ENCODE data around the gene TYK2. TPM values are rescaled to one million over a fixed set of nuclear protein-coding genes. Genes with fewer than 3 reads are reported as not detected.
A peak's percentile ranks its signal among the peaks of the same experiment; 100 is the strongest.

The TYK2 gene
- total RNA-seq = 100 to 1,000 TPM; 102 to 175 TPM
- 100 to 1,000 TPM; 137 to 162 TPM for polyA plus RNA-seq
- long read RNA-seq, donor 1, full-length matches to known transcripts = 18 of 25 reads
- long read RNA-seq, donor 1, partial matches to known transcripts = 7 of 25 reads
- long read RNA-seq, donor 1, other reads (novel, unspliced or antisense) = 0 of 25 reads
- long read RNA-seq, donor 2, transcript TYK2-203 (2 exons, 350 nt) = major isoform, 13 of 14 reads
- long read RNA-seq, donor 2, partial matches to known transcripts = 0 of 14 reads
- long read RNA-seq, donor 2, other reads (novel, unspliced or antisense) = 0 of 14 reads
- long read RNA-seq, donor 3, transcript TYK2-203 (2 exons, 350 nt) = major isoform, 11 of 17 reads
- long read RNA-seq, donor 3, partial matches to known transcripts = 5 of 17 reads
- long read RNA-seq, donor 3, other reads (novel, unspliced or antisense) = 0 of 17 reads
- long read RNA-seq, donor 4, transcript TYK2-203 (2 exons, 350 nt) = major isoform, 12 of 13 reads
- long read RNA-seq, donor 4, partial matches to known transcripts = 0 of 13 reads
- long read RNA-seq, donor 4, other reads (novel, unspliced or antisense) = 0 of 13 reads
- long read RNA-seq, donor 5, full-length matches to known transcripts = 23 of 28 reads
- long read RNA-seq, donor 5, partial matches to known transcripts = 5 of 28 reads
- long read RNA-seq, donor 5, other reads (novel, unspliced or antisense) = 0 of 28 reads

DNA sequence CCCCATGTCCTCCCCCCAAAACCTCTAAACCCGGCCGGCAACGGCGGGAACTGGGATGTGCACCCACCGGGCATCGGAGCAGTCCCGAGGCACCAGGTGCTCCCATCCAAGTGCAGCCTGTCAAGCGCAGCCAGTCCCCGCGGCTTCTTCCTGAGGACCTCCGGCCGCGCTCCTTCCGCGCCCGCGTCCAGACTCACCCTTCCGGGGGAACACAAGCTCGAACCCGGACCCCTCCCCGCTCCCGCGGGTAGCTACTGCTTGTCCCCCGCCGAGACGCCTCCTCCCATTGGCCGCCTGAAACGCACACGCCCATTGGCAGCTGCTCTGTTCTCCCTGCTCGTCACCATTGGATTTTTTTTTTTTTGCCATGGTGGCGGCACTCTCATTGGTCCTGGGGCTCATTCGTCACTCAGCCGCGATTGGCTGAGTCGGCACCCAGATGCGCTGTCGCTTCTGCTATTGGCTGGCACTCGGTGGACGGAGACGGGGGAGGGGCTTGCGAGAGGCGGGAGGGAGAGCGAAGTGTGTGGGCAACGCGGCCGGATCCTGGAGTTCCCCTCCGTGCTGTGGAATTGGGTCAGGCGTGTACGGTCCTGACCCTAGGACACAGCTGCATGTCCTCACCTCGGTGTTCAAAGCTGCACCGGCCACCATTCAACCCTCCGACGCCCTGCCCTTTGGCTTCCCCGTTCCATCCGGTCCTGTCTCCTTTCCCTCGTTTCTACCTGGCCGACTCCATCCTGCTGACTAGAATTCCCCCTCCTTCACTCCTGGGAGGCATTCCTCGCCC, at the start of gene TYK2:
TSS of gene TYK2 (minus strand) at position 260 of the 790 bp plus-strand sequence. CDS start 2,166 bp downstream, outside the sequence.
- Histone ChIP-seq H3K4me3 (peak within 1 kb of the TSS; percentile 94), H3K9me3 (ENCODE audit: control insufficient read depth in 4 of 4, insufficient read depth in 3 of 4, low read length in 3 of 4) (no peaks in the 10 kb centered on the region), H3K27me3 (ENCODE audit: control insufficient read depth in 3 of 3, insufficient read depth in 3 of 3, low read length in 2 of 3) (no peaks in the 10 kb centered on the region), H3K27ac (ENCODE audit: low read depth in 1 of 2, low read length in 1 of 2) (peak within 1 kb of the TSS; percentile 86 to 88), H3K36me3 (ENCODE audit: control insufficient read depth in 4 of 4, insufficient read depth in 4 of 4, low read length in 4 of 4) (peaks cover 0 to 9% (median 2%) of the 10 kb centered on the region in 4 donors), H3K9ac (ENCODE audit: insufficient read depth in 1 of 2, low read length in 2 of 2) (peak within 1 kb of the TSS; percentile 80 to 82), H3K4me1 (ENCODE audit: control insufficient read depth in 5 of 5, insufficient read depth in 5 of 5, low read length in 5 of 5) (peaks cover 0 to 12% (median 4%) of the 10 kb centered on the region in 5 donors)
- TF ChIP-seq, protein P1, sequence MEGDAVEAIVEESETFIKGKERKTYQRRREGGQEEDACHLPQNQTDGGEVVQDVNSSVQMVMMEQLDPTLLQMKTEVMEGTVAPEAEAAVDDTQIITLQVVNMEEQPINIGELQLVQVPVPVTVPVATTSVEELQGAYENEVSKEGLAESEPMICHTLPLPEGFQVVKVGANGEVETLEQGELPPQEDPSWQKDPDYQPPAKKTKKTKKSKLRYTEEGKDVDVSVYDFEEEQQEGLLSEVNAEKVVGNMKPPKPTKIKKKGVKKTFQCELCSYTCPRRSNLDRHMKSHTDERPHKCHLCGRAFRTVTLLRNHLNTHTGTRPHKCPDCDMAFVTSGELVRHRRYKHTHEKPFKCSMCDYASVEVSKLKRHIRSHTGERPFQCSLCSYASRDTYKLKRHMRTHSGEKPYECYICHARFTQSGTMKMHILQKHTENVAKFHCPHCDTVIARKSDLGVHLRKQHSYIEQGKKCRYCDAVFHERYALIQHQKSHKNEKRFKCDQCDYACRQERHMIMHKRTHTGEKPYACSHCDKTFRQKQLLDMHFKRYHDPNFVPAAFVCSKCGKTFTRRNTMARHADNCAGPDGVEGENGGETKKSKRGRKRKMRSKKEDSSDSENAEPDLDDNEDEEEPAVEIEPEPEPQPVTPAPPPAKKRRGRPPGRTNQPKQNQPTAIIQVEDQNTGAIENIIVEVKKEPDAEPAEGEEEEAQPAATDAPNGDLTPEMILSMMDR (IDR thresholded peaks at IDR 0.05; ENCODE audit: control extremely low read depth, extremely low read depth) = no peak
- ATAC-seq (ENCODE audit: insufficient read depth, low FRiP score) (peak; percentile 96), DNase-seq (peak; percentile 99 to 100 (median 100))
- 0 to 1% methylated on average over 56 to 58 of the region's 58 CpGs for WGBS, 2 donors

GRCh38 chr19:10428996-10429381, 48.6 kb upstream of the TYK2 start:
- DNase-seq (no peak), ATAC-seq (ENCODE audit: insufficient read depth, low FRiP score) (no peak)
- peaks cover 0 to 46% (median 16%) of the 10 kb centered on the region in 3 donors for H3K27me3 ChIP-seq (ENCODE audit: control insufficient read depth in 3 of 3, insufficient read depth in 3 of 3, low read length in 2 of 3)
- H3K4me3 ChIP-seq = no peak overlapping the region
- no peaks in the 10 kb centered on the region for H3K36me3 ChIP-seq (ENCODE audit: control insufficient read depth in 4 of 4, insufficient read depth in 4 of 4, low read length in 4 of 4)
- TF ChIP-seq, protein P1 (IDR thresholded peaks at IDR 0.05; ENCODE audit: control extremely low read depth, extremely low read depth) = no peak
- 65 to 71% methylated on average over 5 of the region's 5 CpGs for WGBS, 2 donors
- H3K9ac ChIP-seq (ENCODE audit: insufficient read depth in 1 of 2, low read length in 2 of 2) = no peak overlapping the region
- no peak overlapping the region for H3K27ac ChIP-seq (ENCODE audit: low read depth in 1 of 2, low read length in 1 of 2)
- H3K4me1 ChIP-seq (ENCODE audit: control insufficient read depth in 5 of 5, insufficient read depth in 5 of 5, low read length in 5 of 5) = peaks cover 0 to 18% (median 3%) of the 10 kb centered on the region in 5 donors
- peaks cover 0 to 2% (median 0%) of the 10 kb centered on the region in 4 donors for H3K9me3 ChIP-seq (ENCODE audit: control insufficient read depth in 4 of 4, insufficient read depth in 3 of 4, low read length in 3 of 4)

DNA sequence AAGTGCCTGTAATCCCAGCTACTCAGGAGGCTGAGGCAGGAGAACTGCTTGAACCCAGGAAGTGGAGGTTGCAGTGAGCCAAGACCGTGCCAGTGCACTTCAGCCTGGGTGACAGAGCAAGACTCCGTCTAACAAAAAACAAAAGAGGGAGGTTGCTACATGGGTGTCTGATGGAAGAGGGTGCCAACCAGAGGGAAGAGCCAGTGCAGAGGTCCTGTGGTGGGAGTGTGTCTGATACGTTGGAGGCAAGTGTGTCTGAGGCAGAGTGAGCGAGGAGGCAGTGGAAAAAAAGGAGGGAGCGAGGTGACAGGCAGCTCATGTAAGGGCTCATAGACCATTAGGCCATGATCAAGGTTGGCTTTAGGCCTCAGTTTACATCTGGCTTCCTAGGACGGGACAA, 46.8 kb upstream of the TYK2 start:
- no peak overlapping the region for H3K4me3 ChIP-seq
- H3K9me3 ChIP-seq (ENCODE audit: control insufficient read depth in 4 of 4, insufficient read depth in 3 of 4, low read length in 3 of 4) = peaks cover 0 to 2% (median 0%) of the 10 kb centered on the region in 4 donors
- peaks cover 0 to 62% (median 31%) of the 10 kb centered on the region in 3 donors for H3K27me3 ChIP-seq (ENCODE audit: control insufficient read depth in 3 of 3, insufficient read depth in 3 of 3, low read length in 2 of 3)
- DNase-seq (no peak), ATAC-seq (ENCODE audit: insufficient read depth, low FRiP score) (no peak)
- no peaks in the 10 kb centered on the region for H3K36me3 ChIP-seq (ENCODE audit: control insufficient read depth in 4 of 4, insufficient read depth in 4 of 4, low read length in 4 of 4)
- TF ChIP-seq, protein P1 (IDR thresholded peaks at IDR 0.05; ENCODE audit: control extremely low read depth, extremely low read depth) = no peak
- H3K27ac ChIP-seq (ENCODE audit: low read depth in 1 of 2, low read length in 1 of 2) = no peak overlapping the region
- 89 to 93% methylated on average over 6 of the region's 6 CpGs for WGBS, 2 donors
- no peak overlapping the region for H3K9ac ChIP-seq (ENCODE audit: insufficient read depth in 1 of 2, low read length in 2 of 2)
- peaks cover 0 to 13% (median 3%) of the 10 kb centered on the region in 5 donors for H3K4me1 ChIP-seq (ENCODE audit: control insufficient read depth in 5 of 5, insufficient read depth in 5 of 5, low read length in 5 of 5)

Data from lung (tissue), 16 donors.